Esophagus squamous epithelium (tissue), 5 donors: Measurements from ENCODE around the gene SMPD3. TPM values are rescaled to one million over a fixed set of nuclear protein-coding genes. Genes with fewer than 3 reads are reported as not detected.

ENCODE experiments used
- DNase-seq: peaks from one replicate; lab custom pipeline; 2025; lab: John Stamatoyannopoulos, UW
- H3K27ac ChIP-seq, 4 donors: fragments of 200-600 bp; sonication (generic); one replicate each; pipeline ENCODE4 v1.5.1; 2016 to 2019; ENCODE audit warnings: mild to moderate bottlenecking in 1 of 4
- H3K27me3 ChIP-seq, 4 donors: fragments of 200-600 bp; sonication (generic); 1 replicate in 3 of 4; 2 replicates in 1 of 4; pipeline versions ENCODE4 v1.5.1 to v1.6.0; 2017 to 2021; ENCODE audit warnings: antibody characterized with exemption in 1 of 4
- H3K36me3 ChIP-seq, 3 donors: fragments of 200-600 bp; sonication (generic); one replicate each; pipeline ENCODE4 v1.5.1; 2016 to 2019
- H3K4me1 ChIP-seq, 3 donors: fragments of 200-600 bp; sonication (generic); one replicate each; pipeline ENCODE4 v1.5.1; 2017 to 2019
- H3K4me3 ChIP-seq, 4 donors: fragments of 200-600 bp; sonication (generic); 1 replicate in 3 of 4; 2 replicates in 1 of 4; pipeline ENCODE4 v1.5.1; 2016 to 2019; ENCODE audit warnings: mild to moderate bottlenecking in 2 of 4, moderate library complexity in 1 of 4
- H3K9me3 ChIP-seq, 3 donors: fragments of 200-600 bp; sonication (generic); one replicate each; pipeline ENCODE4 v1.5.1; 2016 to 2019
- POLR2A ChIP-seq, 4 donors: fragments of 450-650 bp; IDR thresholded peaks; one replicate each; pipeline ENCODE4 v1.6.1; 2017; ENCODE audit warnings: antibody characterized with exemption in 4 of 4, mild to moderate bottlenecking in 4 of 4, moderate library complexity in 3 of 4
- WGBS, 2 donors: methylation state at CpG; one replicate each; pipeline ENCODE4 v1.1.5; 2018; 5-methylcytosine and 5-hydroxymethylcytosine counted together
- intact Hi-C: fragments of 100-400 bp; cut with DNase I; formaldehyde crosslinking; loops from one replicate; pipeline ENCODE4 v1.15.0; 2022
- total RNA-seq, 4 donors: library from RNA; depleted of rRNA; stranded (reverse); fragments of >200 nt; gene quantifications; one replicate each; pipeline ENCODE4 v1.1.0, GENCODE V29; 2016
- TF ChIP-seq, protein P1 (sequence below), 6 experiments: fragments of 450-650 bp in 4 of 6; fragments of 200-600 bp in 2 of 6; sonication (generic) in 2 of 6; IDR thresholded peaks; one replicate each; pipeline ENCODE4 v1.5.1; 2016 to 2019; ENCODE audit warnings: antibody characterized with exemption in 6 of 6, mild to moderate bottlenecking in 4 of 6, moderate library complexity in 4 of 6
- donor health status: DM: yes; HTN: yes; CAD: no.

SMPD3 gene
- total RNA-seq, 4 donors from 2014 or later, result 0.18 to 2.3 (median 0.92) TPM

DNA sequence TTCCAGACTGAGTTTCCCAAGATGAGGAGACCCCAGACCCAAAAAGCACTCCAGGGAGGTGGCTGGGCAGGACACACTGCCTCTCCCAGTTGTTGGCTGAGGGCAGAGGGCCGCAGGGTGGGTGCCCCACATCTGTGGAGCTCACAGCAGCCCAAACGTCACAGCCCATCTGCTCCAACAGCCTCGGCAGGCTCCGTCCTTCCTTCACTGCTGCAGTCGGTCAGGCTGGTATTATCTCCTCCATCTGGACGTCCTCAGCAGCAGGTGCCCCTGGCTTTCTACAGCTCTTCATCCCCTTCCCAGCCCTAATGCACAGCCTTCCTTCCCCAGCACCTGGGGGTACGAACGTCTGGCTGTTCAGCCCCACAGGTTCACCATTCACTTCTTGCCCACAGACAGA lies 82.2 kb downstream of the SMPD3 start:
- Histone ChIP-seq H3K27me3 (peaks cover 0 to 60% (median 3%) of the 10 kb centered on the region in 4 donors), H3K36me3 (no peaks in the 10 kb centered on the region), H3K4me3 (no peak overlapping the region), H3K9me3 (no peaks in the 10 kb centered on the region), H3K4me1 (peaks cover 0 to 38% (median 0%) of the 10 kb centered on the region in 3 donors), H3K27ac (no peak overlapping the region)
- TF ChIP-seq, protein P1, sequence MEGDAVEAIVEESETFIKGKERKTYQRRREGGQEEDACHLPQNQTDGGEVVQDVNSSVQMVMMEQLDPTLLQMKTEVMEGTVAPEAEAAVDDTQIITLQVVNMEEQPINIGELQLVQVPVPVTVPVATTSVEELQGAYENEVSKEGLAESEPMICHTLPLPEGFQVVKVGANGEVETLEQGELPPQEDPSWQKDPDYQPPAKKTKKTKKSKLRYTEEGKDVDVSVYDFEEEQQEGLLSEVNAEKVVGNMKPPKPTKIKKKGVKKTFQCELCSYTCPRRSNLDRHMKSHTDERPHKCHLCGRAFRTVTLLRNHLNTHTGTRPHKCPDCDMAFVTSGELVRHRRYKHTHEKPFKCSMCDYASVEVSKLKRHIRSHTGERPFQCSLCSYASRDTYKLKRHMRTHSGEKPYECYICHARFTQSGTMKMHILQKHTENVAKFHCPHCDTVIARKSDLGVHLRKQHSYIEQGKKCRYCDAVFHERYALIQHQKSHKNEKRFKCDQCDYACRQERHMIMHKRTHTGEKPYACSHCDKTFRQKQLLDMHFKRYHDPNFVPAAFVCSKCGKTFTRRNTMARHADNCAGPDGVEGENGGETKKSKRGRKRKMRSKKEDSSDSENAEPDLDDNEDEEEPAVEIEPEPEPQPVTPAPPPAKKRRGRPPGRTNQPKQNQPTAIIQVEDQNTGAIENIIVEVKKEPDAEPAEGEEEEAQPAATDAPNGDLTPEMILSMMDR (IDR thresholded peaks at IDR 0.05), result no peak
- TF ChIP-seq POLR2A (IDR thresholded peaks at IDR 0.05), result no peak
- no peak for DNase-seq
- intact Hi-C loops, result no loop called here
- 58% methylated on average over 7 to 8 of the region's 8 CpGs for WGBS, 2 donors

DNA sequence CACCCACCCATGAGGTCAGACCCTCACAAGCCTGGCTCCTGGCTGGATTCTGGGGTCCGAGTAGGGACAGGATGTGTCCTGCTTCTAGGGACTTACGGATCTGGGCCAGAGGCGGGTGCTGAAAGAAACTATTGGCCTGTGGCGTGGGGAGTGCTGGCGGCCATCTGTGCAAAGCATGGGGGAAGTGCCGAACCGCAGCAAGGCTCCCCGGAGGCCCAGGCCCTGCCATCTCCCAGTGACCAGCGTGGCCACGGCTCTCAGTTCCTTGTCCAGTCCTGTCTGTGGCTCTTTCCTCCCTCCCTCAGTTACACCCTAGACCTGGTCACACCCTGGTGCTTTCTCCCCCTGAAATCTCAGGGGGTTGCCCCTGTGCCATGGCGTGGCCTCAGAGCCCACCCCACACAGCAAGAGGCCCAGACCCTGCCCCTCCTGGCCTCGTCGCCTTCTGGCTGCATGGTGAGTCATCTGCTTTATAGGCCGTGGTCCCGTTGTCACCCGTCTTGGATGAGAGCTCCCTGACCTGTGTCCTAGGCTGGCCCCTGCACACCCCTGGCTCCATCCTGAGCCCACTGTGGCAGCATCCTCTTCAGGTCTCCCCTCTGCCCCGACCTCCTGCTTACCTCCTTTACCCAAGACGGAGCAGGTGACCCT lies 83.0 kb downstream of the SMPD3 start:
- 37 to 38% methylated on average over 5 to 13 of the region's 18 CpGs for WGBS, 2 donors
- no peak for DNase-seq

DNA sequence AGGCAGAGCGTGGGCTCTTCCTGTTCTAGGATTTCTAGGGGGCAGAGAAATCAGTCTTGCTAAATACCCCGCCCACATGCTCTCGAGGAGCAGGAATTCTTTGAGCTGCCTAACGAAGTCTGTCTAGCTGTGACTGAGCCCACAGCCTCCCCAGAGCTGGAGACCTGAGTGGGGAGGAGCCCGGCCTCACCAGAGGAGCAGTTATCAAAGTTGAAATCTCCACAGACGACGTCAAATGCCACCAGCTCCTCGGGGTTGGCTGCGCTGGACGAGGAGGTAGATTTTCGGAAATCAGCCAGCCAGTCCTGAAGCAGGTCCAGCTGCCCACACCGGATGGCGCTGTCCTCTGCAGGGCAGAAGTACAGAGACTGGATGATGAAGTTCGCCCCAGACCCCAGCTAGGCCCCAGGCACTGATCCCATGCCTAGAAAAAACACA lies 83.7 kb downstream of the SMPD3 start:
- peaks cover 0 to 60% (median 3%) of the 10 kb centered on the region in 4 donors for H3K27me3 ChIP-seq
- no peak overlapping the region for H3K27ac ChIP-seq
- H3K9me3 ChIP-seq, result no peaks in the 10 kb centered on the region
- 21 to 38% methylated on average over 3 to 4 of the region's 14 CpGs for WGBS, 2 donors
- DNase-seq, result no peak
- H3K36me3 ChIP-seq, result peaks cover 0 to 3% (median 0%) of the 10 kb centered on the region in 3 donors
- TF ChIP-seq POLR2A (IDR thresholded peaks at IDR 0.05), result no peak
- TF ChIP-seq, protein P1 (IDR thresholded peaks at IDR 0.05), result peak in 1 of 6 experiments; percentile 17
- H3K4me3 ChIP-seq, result no peak overlapping the region
- H3K4me1 ChIP-seq, result peaks cover 0 to 49% (median 0%) of the 10 kb centered on the region in 3 donors
- intact Hi-C loops, result no loop called here

More for the DNA sequence above, 83.0 kb downstream of the SMPD3 start:
- intact Hi-C loops, result no loop called here
- Histone ChIP-seq H3K27me3 (peaks cover 0 to 60% (median 3%) of the 10 kb centered on the region in 4 donors), H3K36me3 (no peaks in the 10 kb centered on the region), H3K4me1 (peaks cover 0 to 42% (median 0%) of the 10 kb centered on the region in 3 donors), H3K4me3 (no peak overlapping the region), H3K9me3 (no peaks in the 10 kb centered on the region), H3K27ac (no peak overlapping the region)
- TF ChIP-seq, protein P1 (IDR thresholded peaks at IDR 0.05), result no peak
- TF ChIP-seq POLR2A (IDR thresholded peaks at IDR 0.05), result no peak

DNA sequence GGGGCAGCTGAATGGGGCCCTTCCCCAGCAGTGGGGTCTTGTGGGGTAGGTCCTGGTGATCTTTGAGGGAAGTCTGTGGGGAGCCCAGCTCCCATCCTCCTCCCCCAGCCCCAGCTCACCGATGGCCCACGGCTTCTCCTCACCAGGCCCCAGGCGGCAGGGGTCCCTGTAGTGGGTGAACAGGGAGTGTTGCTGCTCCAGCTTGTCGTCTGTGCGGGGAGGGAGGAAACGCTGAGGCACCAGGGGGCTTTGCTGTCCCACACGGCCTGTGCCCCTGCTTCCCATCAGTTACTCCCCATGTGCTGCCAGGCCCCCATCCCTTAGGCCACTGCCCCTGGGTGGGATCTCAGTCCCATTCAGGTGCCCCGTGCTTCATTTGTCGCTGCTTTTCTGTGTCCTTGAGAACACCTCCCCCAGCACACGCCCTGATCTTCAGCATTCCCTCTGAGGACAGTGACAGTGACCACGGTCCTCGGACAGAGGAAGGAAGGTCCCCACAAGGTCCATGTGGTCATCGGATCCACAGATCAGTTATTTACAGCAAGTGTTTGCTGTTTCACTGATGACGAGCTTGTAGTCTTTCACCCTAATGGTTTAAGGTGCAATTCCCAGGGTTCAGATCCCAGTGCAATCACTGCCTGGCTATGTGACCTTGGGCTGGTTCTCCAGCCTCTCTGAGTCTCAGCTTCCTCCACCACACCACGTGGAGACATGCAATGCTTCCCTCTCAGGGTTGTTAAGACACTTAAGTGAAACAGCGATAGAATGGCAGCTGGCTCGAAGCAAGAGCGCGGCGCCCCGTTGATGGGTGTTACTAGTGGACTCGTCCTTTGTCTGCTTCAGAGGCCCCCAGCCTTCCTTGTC lies 84.4 kb downstream of the SMPD3 start:
- Histone ChIP-seq H3K27ac (no peak overlapping the region), H3K27me3 (peaks cover 0 to 60% (median 3%) of the 10 kb centered on the region in 4 donors), H3K9me3 (no peaks in the 10 kb centered on the region), H3K36me3 (peaks cover 0 to 10% (median 0%) of the 10 kb centered on the region in 3 donors), H3K4me3 (no peak overlapping the region), H3K4me1 (peaks cover 0 to 55% (median 0%) of the 10 kb centered on the region in 3 donors)
- intact Hi-C loops, result no loop called here
- DNase-seq, result no peak
- WGBS, 2 donors, result 65 to 76% methylated on average over 9 to 10 of the region's 22 CpGs
- TF ChIP-seq, protein P1 (IDR thresholded peaks at IDR 0.05), result no peak
- TF ChIP-seq POLR2A (IDR thresholded peaks at IDR 0.05), result no peak
